Thyroid gland (tissue), 4 donors: ENCODE results near the gene MOCOS.

Experiments
- CTCF ChIP-seq, 6 experiments: fragments of 200-600 bp in 3 of 6; fragments of 450-650 bp in 3 of 6; sonication (generic) in 3 of 6; IDR thresholded peaks; one replicate each; pipeline ENCODE4 v1.5.1; 2016 to 2019; ENCODE audit warnings: antibody characterized with exemption in 6 of 6, mild to moderate bottlenecking in 2 of 6, inconsistent platforms in 1 of 6, moderate library complexity in 1 of 6
- POLR2A ChIP-seq, 2 donors: fragments of 450-650 bp; IDR thresholded peaks; one replicate each; pipeline ENCODE4 v1.6.1; 2017; ENCODE audit warnings: antibody characterized with exemption in 2 of 2, mild to moderate bottlenecking in 2 of 2, moderate library complexity in 1 of 2

GRCh38 chr18:36308711-36309435 is 121.6 kb downstream of the MOCOS start:
- TF ChIP-seq CTCF (IDR thresholded peaks at IDR 0.05) (no peak), POLR2A (IDR thresholded peaks at IDR 0.05) (no peak)
